ENCODE measurements around the gene SRGAP3.

- TF ChIP-seq CTCF (IDR thresholded peaks at IDR 0.05), result no peak
- TF ChIP-seq POLR2A (IDR thresholded peaks at IDR 0.05), result no peak
Measured at GRCh38 chr3:8986741-8987140, 262.7 kb downstream of the SRGAP3 start.
